HepG2 (cell line): ENCODE measurements around the gene APOM. TPM values are rescaled to one million over a fixed set of nuclear protein-coding genes. Genes with fewer than 3 reads are reported as not detected.

Source experiments
- ATF1 ChIP-seq: IDR thresholded peaks from 2 replicates; pipeline ENCODE4 v1.6.1; 2016; ENCODE audit warnings: mild to moderate bottlenecking, control low read depth
- BRD4 ChIP-seq: sonication (generic); formaldehyde crosslinking; IDR thresholded peaks from 2 replicates; pipeline ENCODE4 v1.4.0; 2020; ENCODE audit warnings: missing genetic modification reagents
- CCAR2 ChIP-seq: fragments of 200-400 bp; formaldehyde crosslinking; optimal IDR thresholded peaks from 2 replicates; pipeline ENCODE3; 2018; ENCODE audit warnings: low read depth, mild to moderate bottlenecking, low read length, moderate library complexity
- HOXA5 ChIP-seq: sonication (generic); formaldehyde crosslinking; IDR thresholded peaks from 2 replicates; pipeline ENCODE4 v1.4.0; 2020; ENCODE audit warnings: missing genetic modification reagents
- MATR3 ChIP-seq: sonication (generic); formaldehyde crosslinking; IDR thresholded peaks from 2 replicates; pipeline ENCODE4 v1.4.0; 2020; ENCODE audit warnings: missing genetic modification reagents
- NCOA2 ChIP-seq: sonication (generic); formaldehyde crosslinking; IDR thresholded peaks from 2 replicates; pipeline ENCODE4 v1.8.0; 2022; ENCODE audit warnings: inconsistent platforms
- NFE2 ChIP-seq: sonication (generic); formaldehyde crosslinking; IDR thresholded peaks from 2 replicates; pipeline ENCODE4 v1.4.0; 2020; ENCODE audit warnings: missing genetic modification reagents
- NFYB ChIP-seq: sonication (generic); formaldehyde crosslinking; IDR thresholded peaks from 2 replicates; pipeline ENCODE4 v1.4.0; 2020; ENCODE audit warnings: missing genetic modification reagents
- PLSCR1 ChIP-seq: sonication (generic); formaldehyde crosslinking; IDR thresholded peaks from 2 replicates; pipeline ENCODE4 v1.5.0; 2020; ENCODE audit warnings: missing genetic modification reagents, mild to moderate bottlenecking, borderline replicate concordance
- ZBTB25 ChIP-seq: IDR thresholded peaks from 2 replicates; pipeline ENCODE4 v1.6.1; 2018; ENCODE audit warnings: missing genetic modification reagents
- ZFP36 ChIP-seq: fragments of 150-350 bp; IDR thresholded peaks from 2 replicates; pipeline ENCODE4 v1.6.1; 2018; ENCODE audit warnings: borderline replicate concordance, low read length, low read depth; ENCODE audit not compliant: partially characterized antibody
- ZNF224 ChIP-seq: sonication (generic); formaldehyde crosslinking; IDR thresholded peaks from 2 replicates; pipeline ENCODE4 v1.5.0; 2020; ENCODE audit warnings: mild to moderate bottlenecking, missing genetic modification reagents
- ZNF567 ChIP-seq: sonication (generic); formaldehyde crosslinking; IDR thresholded peaks from 2 replicates; pipeline ENCODE4 v1.8.1; 2023; ENCODE audit warnings: mild to moderate bottlenecking, missing genetic modification reagents, borderline replicate concordance
- polyA plus RNA-seq, 8 experiments: library from polyadenylated mRNA; depleted of rRNA in 3 of 8; stranded (reverse) in 7 of 8; unstranded in 1 of 8; fragments of >200 nt; fragmentation: Illumina TruSeq in 4 of 8; extraction: Trizol in 4 of 8; gene quantifications; 2 replicates each; pipeline versions ENCODE4 v1.2.1 to v1.2.3, GENCODE V29; 2011 to 2016; ENCODE audit warnings: low read depth in 4 of 8, missing spikeins in 1 of 8, mixed read lengths in 1 of 8; ENCODE audit not compliant: insufficient read depth in 1 of 8
- total RNA-seq, 5 experiments: library from RNA; depleted of rRNA; stranded (reverse); fragments of >200 nt; fragmentation: Illumina TruSeq; extraction: Trizol; gene quantifications; 2 replicates each; pipeline ENCODE4 v1.2.3, GENCODE V29; 2016; ENCODE audit warnings: low read depth in 1 of 5
- TF ChIP-seq, protein P1 (sequence below): conservative IDR thresholded peaks from 2 replicates; pipeline ENCODE4 v1.6.1; 2018; ENCODE audit warnings: missing genetic modification reagents
- TF ChIP-seq, protein P2 (sequence below): IDR thresholded peaks from 2 replicates; pipeline ENCODE4 v1.6.1; 2012; ENCODE audit warnings: low read length, improper control_type of control experiment
- TF ChIP-seq, protein P3 (sequence below): sonication (generic); formaldehyde crosslinking; IDR thresholded peaks from 2 replicates; pipeline ENCODE4 v1.5.1; 2020; ENCODE audit warnings: missing genetic modification reagents, mild to moderate bottlenecking, borderline replicate concordance
- TF ChIP-seq, protein P4 (sequence below): sonication (generic); formaldehyde crosslinking; IDR thresholded peaks from 2 replicates; pipeline ENCODE4 v1.5.0; 2020; ENCODE audit warnings: mild to moderate bottlenecking, missing genetic modification reagents

APOM gene
- total and polyA plus RNA-seq, 2 of the 13 experiments (the other 11 are each of a cell fraction or from before 2014, with no cell fraction given): 98.2 to 1,140 TPM

DNA sequence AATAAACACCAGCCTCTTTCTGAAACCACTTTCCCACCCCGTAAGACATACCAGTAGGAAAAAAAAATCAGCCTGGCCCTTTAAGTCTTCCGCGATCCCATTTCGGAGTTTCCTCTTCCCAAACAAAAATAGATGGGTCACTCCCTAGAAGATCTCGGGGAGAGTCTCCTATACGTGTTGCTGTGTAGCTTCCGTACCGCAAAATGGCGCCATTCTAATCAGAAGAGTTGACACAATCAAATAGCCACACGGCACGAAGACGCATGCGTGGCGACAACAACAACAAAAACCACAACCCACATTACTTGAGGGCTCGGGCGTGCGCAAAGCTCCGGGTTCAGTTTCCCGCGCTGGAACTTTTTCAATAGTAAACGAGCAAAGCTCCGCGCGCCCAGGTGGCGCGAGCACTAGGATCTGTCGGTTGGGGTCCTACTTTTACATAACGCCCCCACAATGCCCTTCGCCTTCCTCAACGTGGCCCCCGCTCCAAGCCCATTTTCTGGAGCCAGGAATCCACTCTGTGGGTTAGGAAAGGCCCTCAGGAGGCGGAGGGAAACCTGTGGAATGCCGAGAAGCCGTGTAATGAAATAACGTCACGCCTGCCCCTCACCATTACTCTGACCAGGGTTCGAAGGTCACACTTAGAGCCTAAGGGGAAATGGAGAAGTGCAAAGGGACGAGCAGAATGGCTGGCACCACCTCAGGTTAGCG lies 9.3 kb downstream of the APOM start, which contains the start of gene GPANK1 (continued):
- peak; percentile 86; the same call in 1 of the 2 replicates for TF ChIP-seq ZBTB25 (CRISPR knock-in tag)
- peak; percentile 16; the same call in 1 of the 2 replicates for TF ChIP-seq PLSCR1 (CRISPR knock-in tag)
- TF ChIP-seq ATF1: peak; percentile 73; the same call in 1 of the 2 replicates
- TF ChIP-seq CCAR2: peak; percentile 34
- TF ChIP-seq ZNF567: no peak
- TF ChIP-seq, protein P1, sequence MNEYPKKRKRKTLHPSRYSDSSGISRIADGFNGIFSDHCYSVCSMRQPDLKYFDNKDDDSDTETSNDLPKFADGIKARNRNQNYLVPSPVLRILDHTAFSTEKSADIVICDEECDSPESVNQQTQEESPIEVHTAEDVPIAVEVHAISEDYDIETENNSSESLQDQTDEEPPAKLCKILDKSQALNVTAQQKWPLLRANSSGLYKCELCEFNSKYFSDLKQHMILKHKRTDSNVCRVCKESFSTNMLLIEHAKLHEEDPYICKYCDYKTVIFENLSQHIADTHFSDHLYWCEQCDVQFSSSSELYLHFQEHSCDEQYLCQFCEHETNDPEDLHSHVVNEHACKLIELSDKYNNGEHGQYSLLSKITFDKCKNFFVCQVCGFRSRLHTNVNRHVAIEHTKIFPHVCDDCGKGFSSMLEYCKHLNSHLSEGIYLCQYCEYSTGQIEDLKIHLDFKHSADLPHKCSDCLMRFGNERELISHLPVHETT (CRISPR knock-in tag): no peak; the same call in 1 of the 2 replicates
- TF ChIP-seq ZFP36: no peak
- no peak; the same call in none of the 2 replicates for TF ChIP-seq BRD4 (CRISPR knock-in tag)
- TF ChIP-seq, protein P2, sequence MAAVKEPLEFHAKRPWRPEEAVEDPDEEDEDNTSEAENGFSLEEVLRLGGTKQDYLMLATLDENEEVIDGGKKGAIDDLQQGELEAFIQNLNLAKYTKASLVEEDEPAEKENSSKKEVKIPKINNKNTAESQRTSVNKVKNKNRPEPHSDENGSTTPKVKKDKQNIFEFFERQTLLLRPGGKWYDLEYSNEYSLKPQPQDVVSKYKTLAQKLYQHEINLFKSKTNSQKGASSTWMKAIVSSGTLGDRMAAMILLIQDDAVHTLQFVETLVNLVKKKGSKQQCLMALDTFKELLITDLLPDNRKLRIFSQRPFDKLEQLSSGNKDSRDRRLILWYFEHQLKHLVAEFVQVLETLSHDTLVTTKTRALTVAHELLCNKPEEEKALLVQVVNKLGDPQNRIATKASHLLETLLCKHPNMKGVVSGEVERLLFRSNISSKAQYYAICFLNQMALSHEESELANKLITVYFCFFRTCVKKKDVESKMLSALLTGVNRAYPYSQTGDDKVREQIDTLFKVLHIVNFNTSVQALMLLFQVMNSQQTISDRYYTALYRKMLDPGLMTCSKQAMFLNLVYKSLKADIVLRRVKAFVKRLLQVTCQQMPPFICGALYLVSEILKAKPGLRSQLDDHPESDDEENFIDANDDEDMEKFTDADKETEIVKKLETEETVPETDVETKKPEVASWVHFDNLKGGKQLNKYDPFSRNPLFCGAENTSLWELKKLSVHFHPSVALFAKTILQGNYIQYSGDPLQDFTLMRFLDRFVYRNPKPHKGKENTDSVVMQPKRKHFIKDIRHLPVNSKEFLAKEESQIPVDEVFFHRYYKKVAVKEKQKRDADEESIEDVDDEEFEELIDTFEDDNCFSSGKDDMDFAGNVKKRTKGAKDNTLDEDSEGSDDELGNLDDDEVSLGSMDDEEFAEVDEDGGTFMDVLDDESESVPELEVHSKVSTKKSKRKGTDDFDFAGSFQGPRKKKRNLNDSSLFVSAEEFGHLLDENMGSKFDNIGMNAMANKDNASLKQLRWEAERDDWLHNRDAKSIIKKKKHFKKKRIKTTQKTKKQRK: no peak
- TF ChIP-seq HOXA5 (CRISPR knock-in tag): no peak
- TF ChIP-seq ZNF224: no peak
- TF ChIP-seq MATR3 (CRISPR knock-in tag): no peak
- TF ChIP-seq, protein P3, sequence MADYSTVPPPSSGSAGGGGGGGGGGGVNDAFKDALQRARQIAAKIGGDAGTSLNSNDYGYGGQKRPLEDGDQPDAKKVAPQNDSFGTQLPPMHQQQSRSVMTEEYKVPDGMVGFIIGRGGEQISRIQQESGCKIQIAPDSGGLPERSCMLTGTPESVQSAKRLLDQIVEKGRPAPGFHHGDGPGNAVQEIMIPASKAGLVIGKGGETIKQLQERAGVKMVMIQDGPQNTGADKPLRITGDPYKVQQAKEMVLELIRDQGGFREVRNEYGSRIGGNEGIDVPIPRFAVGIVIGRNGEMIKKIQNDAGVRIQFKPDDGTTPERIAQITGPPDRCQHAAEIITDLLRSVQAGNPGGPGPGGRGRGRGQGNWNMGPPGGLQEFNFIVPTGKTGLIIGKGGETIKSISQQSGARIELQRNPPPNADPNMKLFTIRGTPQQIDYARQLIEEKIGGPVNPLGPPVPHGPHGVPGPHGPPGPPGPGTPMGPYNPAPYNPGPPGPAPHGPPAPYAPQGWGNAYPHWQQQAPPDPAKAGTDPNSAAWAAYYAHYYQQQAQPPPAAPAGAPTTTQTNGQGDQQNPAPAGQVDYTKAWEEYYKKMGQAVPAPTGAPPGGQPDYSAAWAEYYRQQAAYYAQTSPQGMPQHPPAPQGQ (CRISPR knock-in tag): 0 out of 2 replicates have a peak, but pooled peaks have one; percentile 42
- TF ChIP-seq NCOA2 (CRISPR knock-in tag): peak; percentile 10; the same call in 1 of the 2 replicates
- TF ChIP-seq NFYB: peak; percentile 31; the same call in 1 of the 2 replicates
- TF ChIP-seq NFE2 (CRISPR knock-in tag): no peak
- TF ChIP-seq, protein P4, sequence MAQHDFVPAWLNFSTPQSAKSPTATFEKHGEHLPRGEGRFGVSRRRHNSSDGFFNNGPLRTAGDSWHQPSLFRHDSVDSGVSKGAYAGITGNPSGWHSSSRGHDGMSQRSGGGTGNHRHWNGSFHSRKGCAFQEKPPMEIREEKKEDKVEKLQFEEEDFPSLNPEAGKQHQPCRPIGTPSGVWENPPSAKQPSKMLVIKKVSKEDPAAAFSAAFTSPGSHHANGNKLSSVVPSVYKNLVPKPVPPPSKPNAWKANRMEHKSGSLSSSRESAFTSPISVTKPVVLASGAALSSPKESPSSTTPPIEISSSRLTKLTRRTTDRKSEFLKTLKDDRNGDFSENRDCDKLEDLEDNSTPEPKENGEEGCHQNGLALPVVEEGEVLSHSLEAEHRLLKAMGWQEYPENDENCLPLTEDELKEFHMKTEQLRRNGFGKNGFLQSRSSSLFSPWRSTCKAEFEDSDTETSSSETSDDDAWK (CRISPR knock-in tag): no peak
